ENCODE data around the gene PAK1IP1.
"Not testable (repeated sequence)": the region's sequence is repeated elsewhere in the genome, so short reads cannot be mapped to it uniquely, and the experiment has no call there.

PAK1IP1 gene

DNA sequence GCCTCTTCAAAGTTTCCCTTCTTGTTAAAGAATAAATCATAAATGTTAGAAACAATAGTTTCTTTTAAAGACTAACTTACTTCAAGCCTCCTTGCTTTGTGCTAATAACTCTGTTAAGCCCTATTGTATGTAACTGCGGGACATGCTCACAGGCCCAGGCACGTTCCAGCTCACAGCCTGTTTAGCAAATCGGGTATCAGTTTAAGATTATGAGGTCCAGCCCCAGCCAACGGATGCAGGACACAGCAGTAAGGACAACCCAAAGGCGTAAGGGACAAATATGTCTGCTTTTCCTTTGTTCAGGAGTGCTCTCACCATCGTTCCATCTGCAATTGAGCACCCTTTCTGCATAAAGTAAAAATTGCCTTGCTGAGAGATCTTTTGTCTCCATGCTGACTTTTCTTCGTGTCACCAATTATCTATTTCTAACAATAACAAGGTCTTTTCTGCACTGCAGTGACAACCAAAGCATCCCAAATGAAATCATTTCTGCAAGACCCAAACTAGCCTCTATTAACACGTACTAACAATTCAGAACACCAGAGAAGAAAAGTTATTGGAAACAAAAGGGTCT lies 1.7 kb upstream of the PAK1IP1 start:
- DNase-seq (ENCODE audit: low read depth): no peak

- DNase-seq (ENCODE audit: low read depth): no peak
Observed at GRCh38 chr6:10695086-10695657, 400 bp downstream of the PAK1IP1 start.

DNA sequence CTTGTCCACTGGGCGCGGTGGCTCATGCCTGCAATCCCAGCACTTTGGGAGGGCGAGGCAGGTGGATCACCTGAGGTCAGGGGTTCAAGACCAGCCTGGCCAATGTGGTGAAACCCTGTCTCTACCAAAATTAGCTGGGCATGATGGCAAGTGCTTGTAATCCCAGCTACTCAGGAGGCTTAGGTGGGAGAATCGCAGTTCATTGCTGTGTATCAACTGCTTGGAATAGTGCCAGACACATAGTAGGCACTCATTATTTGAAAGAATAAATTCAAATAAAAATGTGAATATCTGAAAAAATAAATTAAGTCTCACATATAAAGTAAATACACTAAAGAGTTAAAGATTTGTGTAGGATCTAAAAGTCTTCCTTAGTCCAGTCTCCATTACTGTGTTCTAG lies 1.9 kb downstream of the PAK1IP1 start:
- DNase-seq (ENCODE audit: low read depth): no peak

DNA sequence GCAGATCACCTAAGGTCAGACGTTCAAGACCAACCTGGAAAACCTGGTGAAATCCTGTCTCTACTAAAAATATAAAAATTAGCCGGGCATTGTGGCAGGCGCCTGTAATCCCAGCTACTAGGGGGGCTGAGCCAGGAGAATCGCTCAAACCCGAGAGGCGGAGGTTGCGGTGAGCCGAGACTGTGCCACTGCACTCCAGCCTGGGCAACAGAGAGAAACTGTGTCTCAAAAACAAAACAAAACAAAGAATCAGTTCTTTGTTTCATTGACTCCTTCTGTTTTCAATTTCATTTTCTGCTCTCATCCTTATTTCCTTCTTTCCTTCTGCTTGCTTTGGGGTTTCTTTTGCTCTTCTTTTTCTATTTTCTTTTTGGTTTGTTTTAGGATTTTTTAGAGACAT lies 19.2 kb downstream of the PAK1IP1 start:
- no peak for DNase-seq (ENCODE audit: low read depth)

DNA sequence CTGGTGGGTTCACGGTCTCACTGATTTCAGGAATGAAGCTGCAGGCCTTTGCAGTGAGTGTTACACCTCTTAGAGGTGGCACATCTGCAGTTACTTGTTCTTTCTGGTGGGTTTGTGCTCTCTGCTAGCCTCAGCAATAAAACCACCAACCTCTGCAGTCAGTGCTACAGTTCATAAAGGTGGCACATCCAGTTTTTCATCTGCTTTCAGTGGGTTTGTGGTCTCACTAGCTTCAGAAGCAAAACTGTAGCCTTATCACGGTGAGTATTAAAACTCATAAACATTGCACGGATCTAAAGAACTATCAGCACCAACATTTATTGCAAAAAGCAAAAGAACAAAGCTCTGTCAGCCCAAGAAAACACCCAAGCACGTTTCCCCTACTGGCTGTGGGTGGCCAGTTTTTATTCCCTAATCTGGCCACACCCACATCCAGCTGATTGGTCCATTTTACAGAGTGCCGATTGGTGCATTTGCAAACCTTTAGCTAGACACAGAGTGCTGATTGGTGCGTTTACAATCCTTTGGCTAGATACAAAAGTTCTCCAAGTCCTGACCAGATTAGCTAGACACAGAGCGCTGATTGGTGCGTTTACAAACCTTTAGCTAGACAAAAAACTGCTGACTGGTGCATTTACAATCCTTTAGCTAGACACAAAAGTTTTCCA lies 24.7 kb downstream of the PAK1IP1 start:
- DNase-seq (ENCODE audit: low read depth): no peak

DNA sequence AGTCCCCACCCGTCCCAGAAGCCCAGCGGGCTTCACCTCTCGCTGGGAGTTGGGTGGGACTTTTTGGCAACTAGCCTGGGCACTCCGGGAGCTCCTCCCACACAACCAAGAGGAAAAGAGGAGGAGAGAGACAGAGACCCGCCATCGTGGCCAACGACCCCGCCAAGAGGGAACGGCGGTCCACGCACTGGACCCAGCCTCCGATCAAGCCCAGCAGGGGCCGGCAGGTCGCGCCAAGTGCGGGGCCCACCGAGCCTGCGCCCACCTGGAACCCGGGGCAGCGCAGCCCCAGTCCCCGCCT lies 25.1 kb downstream of the PAK1IP1 start:
- no peak for DNase-seq (ENCODE audit: low read depth)

DNA sequence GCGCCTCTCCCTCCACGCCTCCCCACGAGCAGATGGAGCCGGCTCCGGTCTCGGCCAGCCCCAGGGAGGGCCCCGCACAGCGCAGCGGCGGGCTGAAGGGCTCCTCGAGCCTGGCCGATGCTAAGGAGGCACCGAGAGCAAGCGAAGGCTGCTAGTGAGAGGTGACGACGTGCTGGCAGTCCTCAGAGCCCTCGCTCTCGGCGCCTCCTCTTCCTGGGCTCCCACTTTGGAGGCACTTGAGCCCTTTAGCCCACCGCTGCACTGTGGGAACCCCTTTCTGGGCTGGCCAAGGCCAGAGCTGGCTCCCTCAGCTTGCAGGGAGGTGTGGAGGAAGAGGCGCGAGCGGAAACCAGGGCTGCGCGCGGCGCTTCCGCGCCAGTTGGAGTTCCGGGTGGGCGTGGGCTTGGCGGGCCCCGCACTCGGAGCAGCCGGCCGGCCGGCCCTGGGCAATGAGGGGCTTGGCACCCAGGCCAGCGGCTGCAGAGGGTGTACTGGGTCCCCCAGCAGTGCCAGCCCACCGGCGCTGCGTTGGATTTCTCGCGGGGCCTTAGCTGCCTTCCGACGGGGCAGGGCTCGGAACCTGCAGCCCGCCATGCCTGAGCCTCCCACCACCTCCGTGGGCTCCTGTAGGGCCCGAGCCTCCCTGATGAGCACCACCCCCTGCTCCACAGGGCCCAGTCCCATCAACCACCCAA lies 25.6 kb downstream of the PAK1IP1 start:
- no peak for DNase-seq (ENCODE audit: low read depth)

DNA sequence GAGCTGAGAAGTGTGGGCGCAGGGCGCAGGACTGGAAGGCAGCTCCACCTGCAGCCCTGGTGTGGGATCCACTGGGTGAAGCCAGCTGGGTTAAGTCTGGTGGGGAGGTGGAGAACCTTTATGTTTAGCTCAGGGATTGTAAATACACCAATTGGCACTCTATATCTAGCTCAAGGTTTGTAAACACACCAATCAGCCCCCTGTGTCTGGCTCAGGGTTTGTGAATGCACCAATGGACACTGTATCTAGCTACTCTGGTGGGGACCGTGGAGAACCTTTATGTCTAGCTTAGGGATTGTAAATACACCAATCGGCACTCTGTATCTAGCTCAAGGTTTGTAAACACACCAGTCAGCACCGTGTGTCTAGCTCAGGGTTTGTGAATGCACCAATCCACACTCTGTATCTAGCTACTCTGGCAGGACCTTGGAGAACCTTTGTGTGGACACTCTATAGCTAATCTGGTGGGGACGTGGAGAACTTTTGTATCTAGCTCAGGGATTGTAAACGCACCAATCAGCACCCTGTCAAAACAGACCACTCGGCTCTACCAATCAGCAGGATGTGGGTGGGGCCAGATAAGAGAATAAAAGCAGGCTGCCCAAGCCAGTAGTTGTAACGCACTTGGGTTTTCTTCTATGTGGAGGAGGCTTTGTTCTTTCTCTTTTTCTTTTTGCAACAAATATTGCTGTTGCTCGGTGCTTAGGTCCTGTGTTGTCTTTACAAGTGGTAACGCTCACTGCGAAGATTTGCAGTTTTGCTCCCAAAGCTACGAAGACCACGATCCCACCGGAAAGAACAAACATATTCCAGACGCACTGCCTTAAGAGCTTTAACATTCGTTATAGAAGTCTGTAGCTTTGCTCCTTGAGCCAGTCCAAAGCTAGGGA lies 26.4 kb downstream of the PAK1IP1 start:
- not testable (repeated sequence) for DNase-seq (ENCODE audit: low read depth)

GRCh38 chr6:10721850-10722569 lies 27.2 kb downstream of the PAK1IP1 start:
- DNase-seq (ENCODE audit: low read depth): no peak

DNA sequence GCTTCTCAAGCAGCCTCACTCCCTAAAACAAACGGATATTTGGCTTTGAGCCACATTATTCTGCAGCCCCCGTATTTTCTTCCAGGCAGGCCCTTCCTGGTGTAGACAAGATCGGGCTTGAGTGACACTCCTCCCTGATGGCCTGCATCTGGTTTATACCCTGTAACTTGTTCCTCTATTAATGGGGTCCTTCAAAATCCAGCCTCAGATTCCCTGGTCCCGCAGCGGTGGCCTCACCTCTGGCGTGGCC lies 27.7 kb downstream of the PAK1IP1 start:
- no peak for DNase-seq (ENCODE audit: low read depth)

DNA sequence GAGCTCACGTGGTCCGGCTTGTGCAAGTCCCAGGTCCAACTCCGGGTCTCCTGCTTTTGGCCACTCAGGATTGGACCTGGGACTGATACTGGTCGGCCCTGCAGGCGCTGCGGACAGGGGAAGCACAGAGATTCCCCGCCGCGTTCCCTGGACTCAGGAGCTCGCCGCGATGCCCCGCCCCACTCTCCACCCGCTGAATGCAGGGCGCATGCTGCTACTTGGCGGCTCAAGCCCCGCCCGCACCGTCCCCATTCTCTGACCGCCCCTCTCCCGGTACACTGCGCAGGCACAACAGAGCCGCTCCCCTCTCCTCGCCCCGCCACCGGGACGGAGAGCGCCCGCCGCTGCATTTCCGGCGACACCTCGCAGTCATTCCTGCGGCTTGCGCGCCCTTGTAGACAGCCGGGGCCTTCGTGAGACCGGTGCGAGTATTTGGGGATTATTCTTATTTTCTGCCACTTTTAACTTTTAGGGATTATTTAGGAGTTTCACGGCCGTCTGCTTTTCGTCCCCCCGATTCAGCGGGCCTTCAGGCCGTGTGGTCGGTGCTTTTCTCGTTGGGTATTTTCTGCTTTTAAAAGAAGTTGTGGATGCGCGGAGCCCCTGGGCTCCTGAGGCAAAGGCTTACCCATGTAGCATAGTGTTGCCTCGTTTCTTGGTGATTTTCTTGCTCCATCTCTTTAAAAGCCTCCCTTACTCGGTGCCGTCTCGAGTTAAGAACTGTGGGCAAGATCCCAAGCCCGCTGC lies 28.2 kb downstream of the PAK1IP1 start, which contains the start of gene TMEM14C:
Gene TMEM14C (plus strand): TSS at position 251 of the 747 bp plus-strand sequence. CDS start 1,544 bp downstream, outside the sequence.
- DNase-seq (ENCODE audit: low read depth): peak; percentile 94

DNA sequence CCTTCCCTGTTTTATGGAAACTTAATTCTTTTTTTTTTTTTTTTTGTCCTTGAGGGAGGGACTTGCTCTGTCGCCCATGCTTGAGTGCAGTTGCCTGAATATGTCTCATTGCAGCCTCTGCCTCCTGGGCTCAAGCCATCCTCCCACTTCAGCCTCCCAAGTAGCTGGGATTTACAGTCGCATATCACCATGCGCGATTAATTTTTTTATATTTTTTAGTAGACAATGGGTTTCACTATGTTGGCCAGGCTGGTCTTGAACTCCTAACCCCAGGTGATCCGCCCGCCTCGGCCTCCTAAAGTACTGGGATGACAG lies 28.8 kb downstream of the PAK1IP1 start:
- DNase-seq (ENCODE audit: low read depth): no peak

DNA sequence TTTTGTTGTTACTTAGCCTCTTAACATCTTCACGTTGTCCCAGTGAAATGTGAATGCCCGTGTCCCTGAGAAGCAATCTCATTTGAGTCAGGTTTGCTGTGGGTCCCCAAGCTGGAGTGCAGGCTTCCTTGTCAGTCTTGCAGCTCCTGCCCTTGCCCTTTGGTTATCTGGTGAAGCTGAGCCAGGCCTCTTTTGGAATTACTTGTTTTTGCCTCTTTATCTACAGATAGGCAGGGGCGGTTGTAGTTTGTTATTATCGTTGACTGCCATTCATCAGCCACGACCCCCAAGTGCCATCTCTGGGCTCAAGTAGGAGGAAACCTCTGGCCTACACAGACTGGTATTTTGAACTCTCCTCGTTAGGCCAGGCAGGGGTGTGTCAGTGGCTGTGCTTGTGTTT lies 30.3 kb downstream of the PAK1IP1 start:
- DNase-seq (ENCODE audit: low read depth): no peak

- no peak for DNase-seq (ENCODE audit: low read depth)
Observed at GRCh38 chr6:10725716-10726115, 30.9 kb downstream of the PAK1IP1 start.

GRCh38 chr6:10730254-10730653 lies 35.5 kb downstream of the PAK1IP1 start:
- DNase-seq (ENCODE audit: low read depth): no peak

GRCh38 chr6:10733151-10733715 lies 38.5 kb downstream of the PAK1IP1 start:
- no peak for DNase-seq (ENCODE audit: low read depth)

DNA sequence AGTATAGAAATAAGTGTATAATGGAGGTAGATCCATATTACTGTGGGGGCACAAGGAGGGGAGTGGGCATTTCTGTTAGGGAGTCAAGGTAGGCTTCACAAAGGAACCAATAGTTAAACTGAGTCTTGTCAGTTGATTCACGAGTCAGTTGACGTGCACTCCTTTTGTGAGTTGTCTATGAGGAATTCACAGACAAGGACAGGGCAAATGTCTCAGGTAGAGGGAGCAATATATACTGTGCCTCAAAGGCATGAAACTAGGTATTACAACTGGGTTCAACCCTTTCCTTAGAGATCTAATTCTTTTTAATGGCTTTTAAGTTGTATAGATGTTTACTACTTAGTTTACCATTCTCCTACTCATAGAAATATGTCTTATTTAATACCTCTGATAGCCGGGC lies 39.1 kb downstream of the PAK1IP1 start:
- no peak for DNase-seq (ENCODE audit: low read depth)

GRCh38 chr6:10736731-10737130 lies 42.0 kb downstream of the PAK1IP1 start:
- DNase-seq (ENCODE audit: low read depth): no peak

- no peak for DNase-seq (ENCODE audit: low read depth)
Observed at GRCh38 chr6:10740061-10740460, 45.3 kb downstream of the PAK1IP1 start.

- DNase-seq (ENCODE audit: low read depth): not testable (repeated sequence)
Observed at GRCh38 chr6:10741643-10742042, 46.9 kb downstream of the PAK1IP1 start.

GRCh38 chr6:10742251-10742650 lies 47.5 kb downstream of the PAK1IP1 start:
- DNase-seq (ENCODE audit: low read depth): no peak

All from CMK (cell line).